Keratinocyte (primary cell): ENCODE measurements around the gene BICDL1. TPM values are rescaled to one million over a fixed set of nuclear protein-coding genes. Genes with fewer than 3 reads are reported as not detected.

Experiments used
- DNase-seq: peaks from one replicate; pipeline ENCODE4 v3.0.0-alpha.2; 2011; ENCODE audit warnings: low read depth, missing footprints, low spot score
- FAIRE-seq: peaks from 2 replicates; lab custom pipeline; 2011; peaks lifted over from hg19 to GRCh38; lab: Jason Lieb, UNC
- H2AFZ ChIP-seq: 2 replicates; pipeline ENCODE4 v1.6.0; 2012; ENCODE audit warnings: low read length, control low read depth, inconsistent platforms; ENCODE audit not compliant: control insufficient read depth
- H3K27ac ChIP-seq: 2 replicates; pipeline ENCODE4 v1.5.1; 2011; ENCODE audit warnings: low read length; ENCODE audit not compliant: control insufficient read depth, insufficient read depth
- H3K27me3 ChIP-seq: 3 replicates; pipeline ENCODE4 v1.6.0; 2011; ENCODE audit warnings: low read length; ENCODE audit not compliant: control insufficient read depth, insufficient read depth; ENCODE audit errors: extremely low read depth
- H3K36me3 ChIP-seq, 2 experiments: 2 replicates in 1 of 2; 3 replicates in 1 of 2; pipeline ENCODE4 v1.5.1; 2011; ENCODE audit warnings: low read length in 2 of 2, mild to moderate bottlenecking in 1 of 2; ENCODE audit not compliant: control insufficient read depth in 2 of 2, insufficient read depth in 2 of 2; ENCODE audit errors: extremely low read depth in 1 of 2
- H3K4me1 ChIP-seq: 3 replicates; pipeline ENCODE4 v1.5.1; 2011; ENCODE audit warnings: low read length; ENCODE audit not compliant: control insufficient read depth, insufficient read depth; ENCODE audit errors: extremely low read depth
- H3K4me2 ChIP-seq: 3 replicates; pipeline ENCODE4 v1.6.0; 2011; ENCODE audit warnings: low read depth, low read length; ENCODE audit not compliant: control insufficient read depth, insufficient read depth; ENCODE audit errors: extremely low read depth
- H3K4me3 ChIP-seq, 3 experiments: fragments of 200-600 bp in 1 of 3; sonication (generic) in 1 of 3; 2 replicates in 2 of 3; 3 replicates in 1 of 3; pipeline ENCODE4 v1.5.1; 2011 to 2016; ENCODE audit warnings: low read length in 3 of 3, mild to moderate bottlenecking in 3 of 3, control low read depth in 2 of 3, inconsistent platforms in 1 of 3, low read depth in 1 of 3, mixed read lengths in 1 of 3, mixed run types in 1 of 3, moderate library complexity in 1 of 3; ENCODE audit not compliant: control insufficient read depth in 2 of 3, insufficient read depth in 2 of 3; ENCODE audit errors: extremely low read depth in 1 of 3
- H3K79me2 ChIP-seq: 2 replicates; pipeline ENCODE4 v1.6.0; 2012; ENCODE audit warnings: low read length; ENCODE audit not compliant: control insufficient read depth, insufficient read depth
- H3K9ac ChIP-seq: 3 replicates; pipeline ENCODE4 v1.6.0; 2011; ENCODE audit warnings: low read length; ENCODE audit not compliant: control insufficient read depth, insufficient read depth; ENCODE audit errors: extremely low read depth
- H3K9me1 ChIP-seq: 3 replicates; pipeline ENCODE4 v1.6.0; 2011; ENCODE audit warnings: low read length; ENCODE audit not compliant: control insufficient read depth, insufficient read depth; ENCODE audit errors: extremely low read depth
- H3K9me3 ChIP-seq: 2 replicates; pipeline ENCODE4 v1.5.1; 2012; ENCODE audit warnings: low read depth, low read length; ENCODE audit not compliant: control insufficient read depth
- H4K20me1 ChIP-seq: 3 replicates; pipeline ENCODE4 v1.6.0; 2011; ENCODE audit warnings: low read length; ENCODE audit not compliant: control insufficient read depth, insufficient read depth; ENCODE audit errors: extremely low read depth
- CTCF ChIP-seq, 3 experiments: IDR thresholded peaks in 1 of 3; conservative IDR thresholded peaks in 1 of 3; optimal IDR thresholded peaks in 1 of 3; 2 replicates in 2 of 3; 3 replicates in 1 of 3; pipeline versions ENCODE3 to v1.5.1; 2011; ENCODE audit warnings: low read length in 3 of 3, mild to moderate bottlenecking in 3 of 3, moderate library complexity in 2 of 3, control low read depth in 1 of 3, inconsistent platforms in 1 of 3; ENCODE audit not compliant: insufficient read depth in 2 of 3; ENCODE audit errors: extremely low read depth in 1 of 3
- EZH2 ChIP-seq: IDR thresholded peaks from one replicate; pipeline ENCODE4 v1.6.1; 2012; ENCODE audit warnings: inconsistent platforms, mild to moderate bottlenecking, low read length, moderate library complexity
- dilution Hi-C: fragments of 300-500 bp; cut with MboI; formaldehyde crosslinking; loops from one replicate; pipeline ENCODE4 v1.7.0; 2020; ENCODE audit warnings: low sequenced_read_pairs; ENCODE audit not compliant: extremely low pct_ligation_motif_present
- polyA plus RNA-seq, 5 experiments: library from polyadenylated mRNA; depleted of rRNA in 3 of 5; stranded (reverse) in 3 of 5; stranded (forward) in 1 of 5; unstranded in 1 of 5; fragments of >200 nt; gene quantifications; 1 replicate in 1 of 5; 2 replicates in 3 of 5; 3 replicates in 1 of 5; pipeline versions ENCODE4 v1.2.1 to v1.2.3, GENCODE V29; 2011 to 2012; ENCODE audit warnings: missing spikeins in 2 of 5, low read depth in 1 of 5, low replicate concordance in 1 of 5

BICDL1 gene
- polyA plus RNA-seq, 1 donor (not counting 4 experiments of a cell fraction or from before 2014, with no cell fraction given), result 6.4 TPM

- H3K4me3 ChIP-seq, result peak overlapping the region; percentile 87 to 92 (median 87)
- H3K4me1 ChIP-seq, result peaks cover 28% of the 10 kb centered on the region
- dilution Hi-C loops, result no loop called here
- peak overlapping the region; percentile 78 for H2AFZ ChIP-seq
- H3K27me3 ChIP-seq, result no peaks in the 10 kb centered on the region
- H4K20me1 ChIP-seq, result peaks cover 5% of the 10 kb centered on the region
- FAIRE-seq, result no peak
- no peaks in the 10 kb centered on the region for H3K9me3 ChIP-seq
- H3K9me1 ChIP-seq, result no peaks in the 10 kb centered on the region
- peak overlapping the region; percentile 85 for H3K4me2 ChIP-seq
- peaks cover 50% of the 10 kb centered on the region for H3K79me2 ChIP-seq
- peak overlapping the region; percentile 84 for H3K9ac ChIP-seq
- H3K36me3 ChIP-seq, result peaks cover 6 to 14% of the 10 kb centered on the region in 2 experiments
- peak overlapping the region; percentile 84 for H3K27ac ChIP-seq
- TF ChIP-seq EZH2 (no peak), CTCF (optimal IDR thresholded peaks at IDR 0.05 in 1 of 3, IDR thresholded peaks at IDR 0.05 in 1 of 3, conservative IDR thresholded peaks at IDR 0.05 in 1 of 3; ENCODE audit: extremely low read depth in 1 of 3, insufficient read depth in 2 of 3, low read length in 3 of 3) (no peak)
- peak; percentile 61 for DNase-seq
Observed at GRCh38 chr12:120116792-120117651, 128.0 kb downstream of the BICDL1 start.

DNA sequence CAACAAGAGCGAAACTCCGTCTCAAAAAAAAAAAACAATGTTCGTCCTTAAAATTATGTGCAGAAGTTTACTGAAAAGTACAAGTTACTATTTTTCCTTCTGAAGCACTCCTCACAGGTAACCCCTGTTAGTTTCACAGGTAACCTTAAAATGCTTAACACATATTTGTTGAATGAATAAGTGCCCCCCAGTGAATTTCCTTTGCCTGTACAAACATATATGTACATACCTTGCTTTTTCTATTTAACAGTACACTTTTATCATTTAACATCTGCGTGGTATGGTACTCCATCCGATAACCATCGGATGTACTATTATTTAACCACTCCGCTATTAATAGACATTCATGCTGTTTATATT lies 128.9 kb downstream of the BICDL1 start:
- Histone ChIP-seq H3K4me2 (peak overlapping the region; percentile 85), H3K4me3 (peak overlapping the region; percentile 87 to 92 (median 87)), H3K9me1 (no peaks in the 10 kb centered on the region), H2AFZ (no peak overlapping the region), H3K27ac (peak overlapping the region; percentile 84), H3K27me3 (no peaks in the 10 kb centered on the region), H3K36me3 (peaks cover 6 to 14% of the 10 kb centered on the region in 2 experiments), H4K20me1 (peaks cover 5% of the 10 kb centered on the region), H3K4me1 (peaks cover 28% of the 10 kb centered on the region), H3K79me2 (peaks cover 42% of the 10 kb centered on the region), H3K9ac (peak overlapping the region; percentile 84), H3K9me3 (no peaks in the 10 kb centered on the region)
- TF ChIP-seq EZH2 (no peak), CTCF (optimal IDR thresholded peaks at IDR 0.05 in 1 of 3, IDR thresholded peaks at IDR 0.05 in 1 of 3, conservative IDR thresholded peaks at IDR 0.05 in 1 of 3; ENCODE audit: extremely low read depth in 1 of 3, insufficient read depth in 2 of 3, low read length in 3 of 3) (no peak)
- no peak for DNase-seq
- dilution Hi-C loops, result no loop called here
- FAIRE-seq, result no peak
